CD4-positive, alpha-beta T cell treated with Interleukin-15 for 4 hours (primary cell): ENCODE measurements around the gene OR2D3.
"Not testable (repeated sequence)": the region's sequence is repeated elsewhere in the genome, so short reads cannot be mapped to it uniquely, and the experiment has no call there.

Experiments
- DNase-seq: peaks from one replicate; pipeline ENCODE4 v3.0.0-alpha.2; 2020; ENCODE audit warnings: low spot score

The OR2D3 gene

DNA sequence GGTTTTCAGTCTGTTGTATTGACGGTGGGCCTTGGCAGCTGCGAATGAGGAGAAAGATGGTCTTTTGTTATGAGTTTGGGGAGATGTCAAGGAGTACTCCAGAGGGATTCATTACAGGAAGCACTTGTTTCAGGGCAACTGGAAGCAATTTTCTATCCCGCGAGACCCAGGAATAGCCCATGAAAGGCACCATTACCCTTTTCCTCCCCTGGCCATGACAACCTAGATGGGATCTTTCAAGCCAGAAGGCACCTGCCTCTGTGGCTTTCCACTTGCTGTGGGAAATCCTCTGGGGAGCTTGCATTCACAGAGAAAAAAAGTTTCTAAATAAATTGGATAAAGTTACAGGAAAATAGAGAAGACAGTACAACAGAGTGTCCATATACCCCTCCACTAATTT is 8.1 kb downstream of the OR2D3 start:
- DNase-seq: no peak

DNA sequence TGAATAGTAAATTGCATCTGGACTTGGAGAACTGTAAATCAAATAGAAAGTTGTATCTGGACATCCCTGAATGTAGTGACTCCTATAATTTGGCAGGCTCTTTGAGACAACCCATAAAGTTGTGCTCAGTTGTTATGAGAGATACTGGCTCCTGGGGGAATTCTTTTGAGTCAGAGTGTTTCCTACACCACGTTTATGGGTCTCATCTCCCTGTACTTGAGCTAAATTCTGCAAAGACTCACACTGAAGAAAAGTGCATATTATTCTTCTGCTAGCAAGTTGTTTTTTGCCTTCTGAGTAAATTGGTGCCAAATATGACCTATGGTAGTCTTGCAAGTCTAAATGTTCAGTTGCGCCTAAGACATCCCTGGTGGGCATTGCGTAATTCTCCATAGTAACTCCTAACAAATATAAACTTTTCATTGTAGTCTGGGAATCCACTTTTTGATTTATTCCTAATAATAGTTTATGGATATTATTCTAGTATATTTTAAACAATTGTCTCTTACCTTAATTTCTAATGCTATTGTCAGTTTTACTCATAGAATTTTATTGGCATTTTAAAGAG is 10.4 kb downstream of the OR2D3 start:
- DNase-seq: no peak

DNA sequence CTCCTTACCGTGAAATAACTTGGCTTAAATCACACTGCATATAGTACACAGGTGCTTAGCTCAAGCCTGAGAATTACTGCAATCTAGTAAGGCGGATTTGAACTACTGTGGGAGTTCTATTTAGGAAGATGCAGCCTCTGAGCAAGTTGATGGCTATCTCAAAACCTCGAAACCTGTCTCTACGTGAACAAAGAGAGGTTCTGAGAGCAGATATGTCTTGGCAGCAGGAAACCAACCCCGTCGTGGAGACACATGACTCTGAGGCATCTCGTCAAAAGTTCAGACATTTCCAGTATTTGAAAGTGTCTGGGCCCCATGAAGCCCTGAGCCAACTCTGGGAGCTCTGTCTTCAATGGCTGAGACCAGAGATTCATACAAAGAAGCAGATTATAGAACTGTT is 11.3 kb downstream of the OR2D3 start:
- DNase-seq: no peak

DNA sequence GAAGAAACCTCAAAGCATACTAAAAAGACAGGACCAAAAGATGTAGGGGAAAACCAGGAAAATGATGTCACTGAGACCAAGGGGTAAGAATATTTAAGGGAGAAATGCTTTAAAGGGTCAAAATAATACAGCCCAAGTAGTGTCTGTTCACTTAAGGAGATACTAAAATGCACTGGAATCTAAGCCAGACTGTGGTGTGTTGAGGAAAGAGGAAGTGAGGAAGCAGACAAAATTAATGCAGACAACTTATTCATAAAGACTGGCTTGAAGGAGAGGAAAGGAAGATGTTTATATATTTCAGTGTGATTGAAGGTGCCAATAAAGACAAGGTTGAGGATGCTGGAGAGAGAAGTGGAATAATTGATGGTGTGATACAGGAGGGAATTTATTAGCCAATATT is 21.2 kb downstream of the OR2D3 start:
- DNase-seq: no peak

DNA sequence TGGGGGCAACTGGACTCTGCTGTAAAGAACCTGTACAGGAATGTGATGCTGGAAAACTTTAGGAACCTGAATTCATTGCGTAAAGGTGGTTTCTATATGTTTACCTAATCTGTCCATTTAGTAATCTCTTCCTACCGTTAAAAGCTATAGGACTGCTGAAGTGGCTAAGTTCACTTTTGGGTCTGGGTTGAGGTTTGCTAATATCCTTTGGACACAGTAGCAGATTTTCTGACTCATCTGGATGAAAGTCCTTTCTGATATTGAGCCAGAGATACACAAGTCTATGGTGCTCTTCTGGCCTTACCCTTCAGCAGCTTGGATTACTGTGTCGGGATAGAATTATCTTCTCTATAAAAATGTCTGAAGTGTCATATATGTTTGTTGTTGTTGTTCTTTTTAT is 22.3 kb downstream of the OR2D3 start:
- DNase-seq: no peak

DNA sequence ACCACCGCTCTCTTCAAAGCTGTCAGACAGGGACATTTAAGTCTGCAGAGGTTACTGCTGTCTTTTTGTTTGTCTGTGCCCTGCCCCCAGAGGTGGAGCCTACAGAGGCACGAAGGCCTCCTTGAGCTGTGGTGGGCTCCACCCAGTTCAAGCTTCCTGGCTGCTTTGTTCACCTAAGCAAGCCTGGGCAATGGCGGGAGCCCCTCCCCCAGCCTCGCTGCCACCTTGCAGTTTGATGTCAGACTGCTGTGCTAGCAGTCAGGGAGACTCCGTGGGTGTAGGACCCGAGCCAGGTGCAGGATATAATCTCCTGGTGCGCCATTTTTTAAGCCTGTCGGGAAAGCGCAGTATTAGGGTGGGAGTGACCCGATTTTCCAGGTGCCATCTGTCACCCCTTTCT is 33.4 kb downstream of the OR2D3 start:
- not testable (repeated sequence) for DNase-seq

DNA sequence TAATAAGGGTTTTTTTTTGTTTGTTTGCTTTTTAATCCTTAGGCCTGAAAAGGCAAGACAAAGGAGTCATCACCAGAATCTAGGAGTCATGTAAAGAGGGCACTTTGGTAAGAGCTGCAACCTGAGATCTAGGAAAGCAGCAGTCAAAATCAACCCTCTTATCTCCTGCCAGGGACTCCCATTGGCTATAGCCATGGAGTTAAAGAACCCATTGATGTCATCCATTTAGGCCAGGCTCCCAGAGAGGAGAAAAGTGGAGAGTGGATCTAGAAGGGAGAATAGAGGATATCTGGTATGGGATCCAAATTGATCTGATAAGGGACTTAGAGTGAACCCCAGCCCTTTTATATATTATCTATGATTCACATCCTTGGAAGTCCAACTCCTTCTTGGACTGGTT is 41.3 kb downstream of the OR2D3 start:
- no peak for DNase-seq

DNA sequence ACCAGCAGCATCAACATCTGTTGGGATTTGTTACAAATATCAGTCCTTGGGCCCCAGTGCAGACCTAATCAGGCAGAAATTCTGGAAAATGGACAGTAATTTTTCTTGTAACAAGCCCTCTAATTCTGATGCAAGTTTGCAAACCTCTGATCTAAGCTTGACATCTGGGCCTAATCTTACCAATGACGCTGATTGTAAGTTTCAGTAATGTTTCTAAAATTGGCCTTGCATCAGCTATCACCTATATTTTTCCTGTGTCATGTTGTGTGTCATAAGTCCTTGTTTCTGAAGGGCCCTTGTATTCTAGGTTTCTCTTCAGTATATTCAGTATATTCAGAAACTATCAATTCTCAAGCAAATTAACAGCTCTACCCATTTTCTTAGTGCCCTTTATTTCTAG is 41.9 kb downstream of the OR2D3 start:
- no peak for DNase-seq

DNA sequence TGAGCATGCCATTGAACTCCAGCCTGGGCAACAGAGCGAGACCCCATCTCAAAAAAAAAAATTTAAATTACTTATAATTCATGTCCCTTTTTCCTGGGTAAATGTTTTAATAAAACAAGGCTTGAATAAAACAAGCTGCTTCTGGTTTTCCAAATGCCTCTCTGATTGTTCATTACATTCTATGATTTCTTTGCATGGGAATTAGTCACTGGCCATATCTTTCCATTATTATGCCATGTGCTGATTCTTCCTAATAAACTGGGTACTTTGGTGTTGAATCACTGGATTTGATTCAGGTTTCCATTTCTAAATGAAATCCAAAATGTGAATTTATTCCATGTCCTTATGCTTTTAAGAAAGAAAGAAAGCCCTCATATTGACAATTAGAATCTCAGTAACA is 48.0 kb downstream of the OR2D3 start:
- DNase-seq: no peak

DNA sequence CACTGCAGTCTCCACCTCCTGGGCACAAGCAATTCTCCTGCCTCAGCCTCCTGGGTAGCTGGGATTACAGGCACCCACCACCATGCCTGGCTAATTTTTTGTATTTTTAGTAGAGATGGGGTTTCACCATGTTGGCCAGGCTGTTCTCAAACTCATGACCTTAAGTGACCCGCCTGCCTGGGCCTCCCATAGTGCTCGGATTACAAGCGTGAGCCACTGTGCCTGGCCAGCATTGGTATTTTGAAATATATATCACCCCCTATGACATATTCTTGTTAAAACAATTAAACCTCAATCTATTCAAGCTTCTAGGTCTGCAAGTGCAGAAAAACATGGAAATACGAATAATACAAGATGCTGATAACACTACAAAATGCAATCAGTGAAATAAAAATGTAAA is 49.1 kb downstream of the OR2D3 start:
- not testable (repeated sequence) for DNase-seq
